ENCODE results near the gene BLACAT1. TPM values are rescaled to one million over a fixed set of nuclear protein-coding genes. Genes with fewer than 3 reads are reported as not detected.
"Not testable (repeated sequence)": the region's sequence is repeated elsewhere in the genome, so short reads cannot be mapped to it uniquely, and the experiment has no call there.

Gene BLACAT1
- total RNA-seq, 1 donor from 2014 or later, result 0.31 TPM

DNA sequence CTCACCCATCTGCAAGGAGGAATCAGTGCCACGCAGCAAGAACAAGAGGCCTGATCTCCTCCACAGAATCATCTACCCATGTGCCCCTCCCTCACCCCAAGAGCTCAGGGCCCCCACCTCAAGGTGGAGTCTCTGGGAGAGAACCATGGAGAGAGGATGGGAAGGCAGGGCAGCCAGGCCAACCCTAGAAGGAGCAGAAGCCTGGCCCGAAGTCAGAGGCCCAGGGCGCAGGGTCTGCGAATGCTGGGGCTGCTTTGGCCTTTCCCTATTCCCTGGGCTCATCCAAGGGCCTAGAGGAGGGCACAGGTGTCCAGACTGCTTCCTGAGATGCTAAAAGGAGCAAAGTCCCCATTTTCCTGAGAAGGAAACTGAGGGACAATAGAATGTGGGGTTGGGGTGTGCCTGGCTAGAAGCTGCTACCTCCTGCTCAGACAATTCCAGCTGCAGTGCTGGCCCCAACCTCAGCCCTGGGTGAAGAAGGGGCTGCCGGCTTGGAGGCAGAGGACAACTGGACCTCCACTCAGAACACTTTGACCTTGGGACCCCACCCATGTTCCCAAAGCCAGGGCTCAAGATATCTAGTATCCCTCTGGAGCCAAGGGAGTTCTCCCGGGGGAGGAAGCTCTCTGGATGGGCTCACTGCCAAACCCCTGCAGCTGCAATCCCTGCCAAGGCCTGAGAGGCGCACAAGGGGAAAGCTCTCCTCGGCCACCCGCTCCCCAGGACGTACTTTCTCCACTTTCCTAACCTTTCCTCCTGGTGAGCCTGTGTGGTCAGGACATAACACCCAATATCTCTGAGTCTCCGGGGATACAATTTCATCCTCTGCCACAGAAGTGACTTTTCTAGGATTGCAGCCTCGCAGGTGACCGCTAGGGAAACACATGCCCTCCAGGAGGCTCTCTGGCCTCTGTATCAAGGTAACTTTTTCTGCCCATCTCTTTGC lies 17.4 kb downstream of the BLACAT1 start:
- DNase-seq, result peak; percentile 87

DNA sequence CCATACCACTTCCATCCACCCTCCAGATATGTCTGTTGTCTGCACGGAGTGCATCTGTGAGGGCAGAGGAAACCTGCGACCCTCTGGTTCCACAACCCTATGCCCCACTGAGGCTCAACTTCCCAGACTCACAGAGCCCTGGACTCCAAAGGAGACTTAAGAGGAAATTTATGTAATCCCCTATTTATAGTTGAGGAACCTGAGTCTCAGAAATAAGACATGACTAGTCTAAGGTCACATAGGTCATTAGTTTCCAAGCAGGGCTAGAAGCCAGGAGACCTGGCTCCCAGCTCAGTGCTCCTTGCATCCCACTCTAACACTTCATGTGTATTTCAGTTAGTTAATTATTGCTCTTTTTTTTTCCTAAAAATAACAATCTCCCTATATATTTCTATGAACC lies 18.3 kb downstream of the BLACAT1 start:
- DNase-seq, result no peak

DNA sequence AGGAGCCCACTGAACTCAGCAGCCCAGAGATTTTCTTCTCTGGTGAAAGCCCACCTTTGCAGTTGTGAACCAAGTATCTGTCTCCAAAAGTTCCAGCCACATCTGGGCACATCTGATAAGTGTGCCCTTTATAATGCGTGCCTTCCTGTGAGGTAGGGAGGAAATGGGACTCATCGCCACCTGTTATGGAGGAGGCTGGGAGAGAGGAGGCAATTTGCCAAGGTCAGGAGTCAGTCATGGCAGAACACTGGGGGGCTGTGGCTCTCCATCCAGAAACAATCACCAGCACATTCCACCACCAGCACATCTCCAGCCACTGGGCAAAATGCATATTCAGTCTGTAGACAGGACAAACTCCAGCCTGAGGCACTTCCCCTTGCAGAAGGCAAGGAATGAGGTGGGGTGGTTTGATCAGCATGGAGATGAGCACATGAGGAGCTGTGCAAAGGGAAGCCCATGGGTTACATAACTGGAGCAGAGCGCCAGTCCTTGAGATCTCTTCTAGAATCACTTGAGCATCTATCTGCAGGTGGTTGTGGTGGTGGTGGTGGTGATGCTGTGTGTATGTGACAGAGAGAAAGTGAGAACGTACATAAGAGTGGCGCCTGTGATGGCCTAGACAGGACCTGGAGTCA lies 19.0 kb downstream of the BLACAT1 start:
- DNase-seq, result no peak

DNA sequence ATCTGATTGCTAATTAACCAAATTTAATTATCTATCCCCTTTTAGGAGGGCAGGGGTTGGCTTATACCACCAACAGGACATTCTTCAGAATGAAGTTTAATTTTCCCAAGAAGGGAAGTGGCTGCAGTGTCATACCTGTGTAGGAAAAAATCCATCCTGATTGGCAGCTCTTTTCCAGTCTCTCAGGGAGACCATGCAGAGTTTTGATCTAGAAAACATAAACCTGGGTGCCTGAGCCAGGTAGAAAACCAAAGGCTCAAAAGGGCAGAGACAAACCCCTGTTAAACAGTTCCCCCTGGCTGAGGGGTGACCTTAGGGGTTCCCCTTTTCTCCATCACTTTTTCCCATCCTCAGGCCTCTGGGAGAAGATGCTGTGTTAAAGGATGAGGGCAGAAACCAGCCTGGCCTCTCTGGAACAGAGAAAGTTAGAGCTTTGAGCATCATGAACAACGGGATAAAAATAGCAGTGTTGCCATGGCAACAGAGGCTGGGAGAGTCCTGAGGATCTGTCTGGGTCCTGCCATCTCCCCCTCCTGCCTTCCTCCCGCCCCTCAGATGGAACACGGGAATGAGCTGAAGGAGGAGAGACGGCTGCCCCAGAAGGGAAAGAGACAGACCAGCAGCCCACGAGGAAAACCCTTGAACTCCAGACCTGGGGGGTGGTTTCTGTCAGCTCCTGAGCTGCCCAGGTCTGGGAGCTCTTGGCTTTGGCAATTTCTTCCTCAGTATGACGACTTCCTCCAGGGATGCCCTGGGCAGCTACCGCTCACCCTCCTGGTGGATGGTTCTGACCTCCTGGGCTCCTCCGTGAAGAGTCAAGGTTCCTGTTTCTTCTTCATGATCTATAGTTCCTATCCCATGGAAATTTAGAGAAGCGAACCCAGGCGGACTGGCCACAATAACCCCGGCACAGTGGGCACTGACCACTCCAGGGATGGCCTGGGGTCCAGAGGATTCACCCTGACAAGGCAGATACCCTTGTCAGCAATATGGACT lies 20.0 kb downstream of the BLACAT1 start:
- peak; percentile 59 for DNase-seq

GRCh38 chr1:205434738-205435137 lies 21.1 kb downstream of the BLACAT1 start:
- DNase-seq, result no peak

DNA sequence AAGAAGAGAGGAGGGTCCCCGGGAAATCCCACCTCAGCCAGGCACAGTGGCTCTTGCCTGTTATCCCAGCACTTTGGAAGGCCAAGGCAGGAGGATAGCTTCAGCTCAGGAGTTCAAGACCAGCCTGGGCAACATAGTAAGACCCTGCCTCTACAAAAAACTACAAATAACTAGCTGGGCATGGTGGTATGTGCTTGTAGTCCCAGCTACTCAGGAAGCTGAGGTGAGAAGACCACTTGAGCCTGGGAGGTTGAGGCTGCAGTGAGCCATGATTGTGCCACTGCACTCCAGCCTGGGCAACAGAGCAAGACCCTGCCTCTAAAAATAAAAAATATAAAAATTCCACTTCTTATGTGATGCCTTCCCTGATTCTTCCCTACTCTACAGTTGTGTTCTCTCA lies 23.2 kb downstream of the BLACAT1 start:
- not testable (repeated sequence) for DNase-seq

DNA sequence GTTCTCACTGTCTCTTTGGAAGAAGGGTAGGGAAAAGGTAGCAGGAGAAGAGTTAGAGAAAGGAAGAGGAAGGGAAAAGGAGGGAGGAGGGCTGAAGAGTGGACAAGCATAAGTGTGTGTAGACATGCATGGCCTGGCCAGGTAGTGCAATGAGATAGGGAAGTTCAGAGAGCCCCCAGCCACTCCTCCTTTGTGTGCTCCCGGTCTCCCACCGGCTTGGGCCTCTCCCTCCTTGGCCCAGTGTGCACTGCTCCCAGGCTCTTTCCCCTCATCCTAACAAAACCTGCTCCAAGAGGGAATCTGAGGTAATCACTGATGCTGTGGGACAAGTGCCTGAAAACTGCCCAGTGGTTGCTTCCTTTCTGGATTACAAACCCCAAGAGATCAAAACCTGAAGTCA lies 23.7 kb downstream of the BLACAT1 start:
- no peak for DNase-seq

GRCh38 chr1:205430696-205431305 lies 25.0 kb downstream of the BLACAT1 start:
- DNase-seq, result peak; percentile 81

DNA sequence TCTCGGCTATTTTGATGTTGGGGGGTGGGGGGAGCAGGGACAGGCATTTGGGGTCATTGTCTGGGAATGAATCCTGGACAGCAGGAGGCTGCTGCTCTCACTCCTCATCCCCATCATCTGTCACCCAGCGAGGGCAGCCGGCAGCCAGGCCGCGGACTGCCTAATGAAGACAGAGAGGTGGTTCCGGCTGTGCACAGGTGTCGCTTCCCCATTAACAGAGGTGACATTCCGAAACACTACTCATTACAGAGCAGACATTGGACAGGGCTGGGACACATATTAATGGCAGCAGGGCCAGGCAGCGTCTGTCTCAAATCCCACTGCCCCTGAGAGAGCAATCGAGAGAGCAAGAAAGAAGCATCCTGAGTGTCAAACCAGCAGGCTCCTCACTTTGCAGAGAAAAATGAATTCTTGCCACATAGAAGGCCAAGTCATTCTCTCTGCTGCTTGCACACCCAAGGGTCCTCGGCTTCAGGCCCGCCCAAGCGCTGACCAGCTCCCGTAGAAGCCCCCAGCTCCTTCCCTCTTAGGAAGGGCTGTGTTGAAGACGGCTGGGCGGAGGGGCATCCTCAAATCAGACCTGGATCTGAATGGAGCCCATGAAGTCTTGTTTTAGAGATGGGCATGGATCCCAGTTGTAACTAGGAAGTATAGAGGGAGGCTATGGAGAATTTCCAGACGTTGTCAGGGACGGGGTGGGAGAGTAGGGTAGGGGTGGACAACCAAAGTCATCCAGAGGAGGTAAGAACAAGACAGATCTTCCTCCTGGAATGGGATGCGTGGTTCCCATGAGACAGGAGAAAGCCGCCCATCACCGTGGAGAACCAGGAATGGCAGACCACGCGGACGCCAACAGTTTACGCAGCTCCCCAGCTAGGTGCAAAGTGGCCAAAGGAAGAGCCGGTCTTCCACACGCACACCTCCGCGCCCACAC lies 25.8 kb downstream of the BLACAT1 start:
- DNase-seq, result no peak

DNA sequence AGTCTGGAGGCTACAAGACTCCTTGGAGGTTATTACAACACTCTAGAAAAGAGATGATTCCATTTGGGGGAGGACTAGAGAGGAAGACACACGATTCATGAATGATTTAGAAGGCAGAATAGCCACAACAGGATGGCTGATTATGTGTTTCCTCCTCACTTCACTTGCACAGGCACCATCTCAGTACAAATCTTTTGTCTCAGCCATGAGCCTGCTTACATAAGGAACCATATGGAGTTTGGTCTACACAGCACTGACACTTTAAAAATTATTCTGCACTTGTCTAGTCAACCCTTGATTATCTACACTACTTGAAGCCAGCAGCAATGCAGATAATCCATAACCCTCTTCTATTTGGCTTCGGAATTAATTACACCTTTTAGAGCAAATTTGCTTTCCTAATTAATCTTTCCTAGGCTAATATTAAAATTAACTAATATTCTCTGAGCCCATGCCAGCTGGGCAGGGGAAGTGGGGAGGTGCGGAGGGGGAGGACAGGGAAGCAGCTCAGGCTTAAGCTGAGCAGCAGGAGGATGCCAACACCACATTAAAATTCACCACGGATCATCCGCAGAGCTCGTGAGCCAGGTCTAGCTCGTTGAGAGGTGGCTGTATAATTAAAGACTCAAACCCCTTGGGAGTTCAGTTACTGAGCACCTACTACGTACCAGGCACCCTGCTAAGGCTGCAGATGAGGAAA lies 30.8 kb downstream of the BLACAT1 start:
- DNase-seq, result no peak

GRCh38 chr1:205423814-205424399 lies 31.9 kb downstream of the BLACAT1 start:
- DNase-seq, result no peak

GRCh38 chr1:205422993-205423642 lies 32.7 kb downstream of the BLACAT1 start:
- no peak for DNase-seq

DNA sequence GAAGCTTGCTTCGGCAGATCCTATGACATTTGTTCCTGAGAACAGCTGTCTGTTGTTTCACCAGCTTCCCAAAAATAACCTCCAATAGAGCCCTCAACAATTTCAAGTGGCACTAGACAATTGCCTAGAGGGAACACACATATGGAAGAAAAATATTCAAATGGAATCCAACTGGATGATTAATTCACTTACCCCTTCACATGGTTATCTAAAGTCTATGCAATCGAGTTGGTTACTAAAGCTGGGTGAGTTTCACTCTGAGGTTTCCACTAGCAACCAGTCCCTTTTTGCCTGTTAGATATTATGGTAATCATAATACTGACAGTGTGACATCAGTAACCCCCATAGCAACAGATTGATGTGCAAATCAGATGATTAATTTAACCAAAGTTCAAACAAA lies 34.0 kb downstream of the BLACAT1 start, which contains the start of gene LEMD1:
LEMD1 (minus strand) TSS at position 259 of the 400 bp plus-strand sequence. CDS start 1,520 bp downstream, outside the sequence.
- DNase-seq, result peak; percentile 69

DNA sequence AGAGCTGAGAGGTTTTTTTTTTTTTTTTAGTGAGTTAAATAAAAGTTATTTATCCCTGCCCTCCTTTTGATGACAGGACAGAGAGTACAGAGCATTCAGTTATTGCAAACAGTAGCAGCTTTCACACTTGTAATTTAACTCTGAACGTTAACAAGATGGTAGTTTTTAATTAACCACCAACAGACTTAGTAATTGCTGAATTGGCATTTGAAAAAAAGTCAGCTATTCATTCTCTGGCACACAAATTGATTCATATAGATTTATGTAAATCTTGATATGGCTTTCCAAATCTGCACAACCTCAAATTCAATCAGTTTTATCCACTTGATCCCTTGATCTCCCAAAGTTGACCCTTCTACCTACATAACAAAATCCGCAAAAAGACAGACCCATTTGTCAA lies 34.9 kb downstream of the BLACAT1 start:
- DNase-seq, result no peak

- DNase-seq, result peak; percentile 64
Measured at GRCh38 chr1:205417870-205418635, 37.8 kb downstream of the BLACAT1 start.

- peak; percentile 83 for DNase-seq
Measured at GRCh38 chr1:205416322-205416721, 39.5 kb downstream of the BLACAT1 start.

GRCh38 chr1:205410581-205411298 lies 45.1 kb downstream of the BLACAT1 start:
- no peak for DNase-seq
